ENCODE results near the gene TCAF2.
"Not testable (repeated sequence)": the region's sequence is repeated elsewhere in the genome, so short reads cannot be mapped to it uniquely, and the experiment has no call there.

DNA sequence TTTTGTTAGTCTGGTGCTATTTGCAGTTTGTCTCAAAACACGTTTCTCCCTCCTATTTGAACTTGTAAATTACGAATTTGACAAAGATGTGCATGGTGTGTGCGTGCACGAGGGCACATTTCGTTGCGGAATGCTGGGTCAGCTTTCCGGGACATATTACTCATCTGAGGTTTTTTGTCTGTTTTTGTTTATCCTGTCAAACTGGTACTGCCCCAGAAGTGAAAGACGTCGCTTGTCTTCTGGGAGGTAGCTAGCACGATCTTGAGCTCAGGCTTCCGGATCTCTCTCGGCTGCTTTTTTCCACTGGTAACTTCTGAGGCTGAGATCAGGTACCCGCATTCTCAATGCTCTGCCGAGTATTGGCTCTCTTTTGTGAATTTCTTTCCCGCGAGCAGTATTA is 401 bp downstream of the TCAF2 start:
- not testable (repeated sequence) for TF ChIP-seq POLR2A (IDR thresholded peaks at IDR 0.05)
- TF ChIP-seq, protein P1, sequence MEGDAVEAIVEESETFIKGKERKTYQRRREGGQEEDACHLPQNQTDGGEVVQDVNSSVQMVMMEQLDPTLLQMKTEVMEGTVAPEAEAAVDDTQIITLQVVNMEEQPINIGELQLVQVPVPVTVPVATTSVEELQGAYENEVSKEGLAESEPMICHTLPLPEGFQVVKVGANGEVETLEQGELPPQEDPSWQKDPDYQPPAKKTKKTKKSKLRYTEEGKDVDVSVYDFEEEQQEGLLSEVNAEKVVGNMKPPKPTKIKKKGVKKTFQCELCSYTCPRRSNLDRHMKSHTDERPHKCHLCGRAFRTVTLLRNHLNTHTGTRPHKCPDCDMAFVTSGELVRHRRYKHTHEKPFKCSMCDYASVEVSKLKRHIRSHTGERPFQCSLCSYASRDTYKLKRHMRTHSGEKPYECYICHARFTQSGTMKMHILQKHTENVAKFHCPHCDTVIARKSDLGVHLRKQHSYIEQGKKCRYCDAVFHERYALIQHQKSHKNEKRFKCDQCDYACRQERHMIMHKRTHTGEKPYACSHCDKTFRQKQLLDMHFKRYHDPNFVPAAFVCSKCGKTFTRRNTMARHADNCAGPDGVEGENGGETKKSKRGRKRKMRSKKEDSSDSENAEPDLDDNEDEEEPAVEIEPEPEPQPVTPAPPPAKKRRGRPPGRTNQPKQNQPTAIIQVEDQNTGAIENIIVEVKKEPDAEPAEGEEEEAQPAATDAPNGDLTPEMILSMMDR (IDR thresholded peaks at IDR 0.05) = not testable (repeated sequence)

All from body of pancreas (tissue), 4 donors.